ENCODE measurements around the gene TMEM35A. TPM values are rescaled to one million over a fixed set of nuclear protein-coding genes. Genes with fewer than 3 reads are reported as not detected.
"Not testable (repeated sequence)": the region's sequence is repeated elsewhere in the genome, so short reads cannot be mapped to it uniquely, and the experiment has no call there.

The TMEM35A gene, protein sequence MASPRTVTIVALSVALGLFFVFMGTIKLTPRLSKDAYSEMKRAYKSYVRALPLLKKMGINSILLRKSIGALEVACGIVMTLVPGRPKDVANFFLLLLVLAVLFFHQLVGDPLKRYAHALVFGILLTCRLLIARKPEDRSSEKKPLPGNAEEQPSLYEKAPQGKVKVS
- not detected for polyA plus RNA-seq (2012; ENCODE audit: missing spikeins)

DNA sequence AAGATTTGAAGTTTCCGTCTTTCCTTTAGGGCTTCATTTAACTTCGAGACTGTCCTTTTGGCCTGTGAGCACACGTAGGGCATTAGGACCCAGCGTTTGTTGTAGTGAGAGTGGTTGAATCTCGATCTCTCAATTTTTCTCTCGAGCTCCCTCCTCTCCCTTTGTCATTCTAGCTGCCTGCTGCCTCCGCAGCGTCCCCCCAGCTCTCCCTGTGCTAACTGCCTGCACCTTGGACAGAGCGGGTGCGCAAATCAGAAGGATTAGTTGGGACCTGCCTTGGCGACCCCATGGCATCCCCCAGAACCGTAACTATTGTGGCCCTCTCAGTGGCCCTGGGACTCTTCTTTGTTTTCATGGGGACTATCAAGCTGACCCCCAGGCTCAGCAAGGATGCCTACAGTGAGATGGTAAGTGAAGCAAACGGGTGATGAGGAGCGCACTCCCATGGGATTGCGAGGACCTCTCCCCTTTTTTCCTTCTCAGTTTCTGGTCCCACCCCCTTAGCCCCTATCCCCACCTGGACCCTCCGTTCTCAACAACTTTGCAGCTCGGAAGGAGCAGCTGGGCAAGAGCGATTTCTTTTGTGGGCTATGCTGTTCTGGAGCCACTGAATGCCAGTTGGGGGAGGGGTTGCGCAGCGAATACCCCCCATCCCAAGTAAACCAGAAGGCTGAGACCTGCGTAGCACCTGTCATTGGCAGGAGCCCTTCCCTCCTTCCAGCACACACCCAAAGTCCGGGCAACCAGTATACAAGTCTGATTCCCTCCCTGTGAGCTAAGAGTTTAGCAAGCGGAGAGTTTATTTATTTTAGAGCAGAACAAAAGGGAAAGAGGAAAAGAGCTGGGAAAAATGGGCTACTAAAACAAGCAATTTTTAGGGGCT lies at the start of gene TMEM35A:
Gene TMEM35A (plus strand): TSS at position 164 of the 883 bp plus-strand sequence. CDS start 124 bp downstream, at position 288.
- DNase-seq (ENCODE audit: insufficient read length) = no peak
- FAIRE-seq = no peak
- TF ChIP-seq POLR2AphosphoS5 (IDR thresholded peaks at IDR 0.05; ENCODE audit: low read depth, low read length) (no peak), POLR2A (IDR thresholded peaks at IDR 0.05; ENCODE audit: low read depth, low read length) (no peak), TAF1 (IDR thresholded peaks at IDR 0.05; ENCODE audit: borderline replicate concordance, low read depth, low read length) (no peak)

DNA sequence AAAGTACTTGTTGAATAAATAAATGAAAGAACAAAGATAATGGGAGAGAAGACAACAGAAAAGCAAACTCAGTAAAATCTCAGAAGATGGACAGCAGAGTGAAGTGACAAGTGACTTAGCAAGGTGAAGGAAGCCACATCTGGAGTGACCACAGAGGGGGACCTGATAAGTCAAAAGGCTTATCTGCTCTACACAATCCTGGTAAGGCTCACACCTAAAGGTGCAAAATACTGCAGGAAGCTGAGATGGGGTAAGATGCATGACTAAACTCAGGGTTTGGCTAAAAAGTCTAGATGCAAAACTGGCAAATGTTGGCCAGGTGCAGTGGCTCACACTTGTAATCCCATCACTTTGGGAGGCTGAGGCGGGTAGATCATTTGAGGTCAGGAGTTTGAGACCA lies 49.0 kb upstream of the TMEM35A start:
- DNase-seq (ENCODE audit: insufficient read length) (no peak), FAIRE-seq (no peak)
- TF ChIP-seq POLR2A (IDR thresholded peaks at IDR 0.05; ENCODE audit: low read depth, low read length) (no peak), POLR2AphosphoS5 (IDR thresholded peaks at IDR 0.05; ENCODE audit: low read depth, low read length) (no peak), TAF1 (IDR thresholded peaks at IDR 0.05; ENCODE audit: borderline replicate concordance, low read depth, low read length) (no peak)

DNA sequence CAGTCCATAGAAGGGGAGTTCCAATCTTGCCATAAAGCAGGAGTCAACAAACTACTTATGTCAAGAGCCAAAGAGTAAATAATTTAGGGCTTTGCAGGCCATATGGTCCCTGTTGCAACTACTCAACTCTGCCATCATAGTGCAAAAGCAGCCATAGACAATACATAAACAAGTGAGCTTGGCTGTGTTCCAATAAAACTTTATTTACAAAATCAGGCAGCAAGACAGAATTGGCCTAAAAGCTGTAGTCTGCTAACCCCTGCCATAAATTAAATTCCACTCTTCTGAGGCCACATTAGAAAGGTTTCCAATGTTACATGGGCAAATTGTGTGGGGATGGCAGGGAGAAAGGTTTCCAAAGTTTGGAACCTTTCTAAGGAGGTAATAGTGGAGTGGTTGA lies 41.4 kb upstream of the TMEM35A start:
- FAIRE-seq (no peak), DNase-seq (ENCODE audit: insufficient read length) (no peak)
- no peak for TF ChIP-seq POLR2AphosphoS5 (IDR thresholded peaks at IDR 0.05; ENCODE audit: low read depth, low read length)
- no peak for TF ChIP-seq TAF1 (IDR thresholded peaks at IDR 0.05; ENCODE audit: borderline replicate concordance, low read depth, low read length)
- no peak for TF ChIP-seq POLR2A (IDR thresholded peaks at IDR 0.05; ENCODE audit: low read depth, low read length)

DNA sequence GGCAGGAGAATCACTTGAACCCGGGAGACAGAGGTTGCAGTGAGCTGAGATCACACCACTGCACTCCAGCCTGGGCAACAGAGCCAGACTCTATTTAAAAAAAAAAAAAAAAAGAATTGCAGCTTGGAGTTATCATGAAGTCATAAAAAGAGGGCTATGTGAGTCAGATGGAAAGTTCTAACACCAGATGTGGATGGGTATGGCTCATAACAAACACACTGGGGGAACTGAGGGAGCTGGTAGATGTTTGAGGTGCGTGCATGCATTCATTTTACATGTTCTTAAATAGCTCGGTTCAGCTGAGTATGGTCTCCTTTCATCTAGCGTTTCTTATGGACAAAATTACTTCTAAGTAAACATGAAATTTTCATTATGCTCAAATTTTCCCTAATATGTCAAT lies 38.5 kb upstream of the TMEM35A start:
- TF ChIP-seq POLR2A (IDR thresholded peaks at IDR 0.05; ENCODE audit: low read depth, low read length) (no peak), POLR2AphosphoS5 (IDR thresholded peaks at IDR 0.05; ENCODE audit: low read depth, low read length) (no peak), TAF1 (IDR thresholded peaks at IDR 0.05; ENCODE audit: borderline replicate concordance, low read depth, low read length) (no peak)
- FAIRE-seq = no peak

DNA sequence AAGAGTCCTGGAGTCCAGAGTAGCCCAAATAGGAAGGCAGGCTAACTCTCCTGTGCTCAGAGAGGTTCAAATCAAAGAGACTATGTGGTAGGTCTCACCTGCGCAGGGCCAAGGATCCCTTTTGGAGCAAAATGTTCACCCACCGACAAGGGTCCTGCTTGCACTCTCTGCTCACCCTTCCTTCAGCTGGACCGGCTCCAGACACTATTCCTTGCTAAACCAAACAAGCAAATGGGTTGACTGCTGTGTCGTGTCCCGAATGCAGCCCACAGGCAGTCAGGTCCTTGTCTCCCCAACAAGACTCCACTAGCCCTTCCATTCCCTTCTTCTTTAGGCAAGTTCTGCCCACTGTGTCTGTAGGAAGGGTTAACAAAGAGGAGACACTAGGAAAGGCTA lies 27.5 kb upstream of the TMEM35A start:
- DNase-seq (ENCODE audit: insufficient read length) (no peak), FAIRE-seq (no peak)
- TF ChIP-seq POLR2AphosphoS5 (IDR thresholded peaks at IDR 0.05; ENCODE audit: low read depth, low read length) = no peak
- no peak for TF ChIP-seq TAF1 (IDR thresholded peaks at IDR 0.05; ENCODE audit: borderline replicate concordance, low read depth, low read length)
- no peak for TF ChIP-seq POLR2A (IDR thresholded peaks at IDR 0.05; ENCODE audit: low read depth, low read length)

More for the DNA sequence above, 38.5 kb upstream of the TMEM35A start:
- DNase-seq (ENCODE audit: insufficient read length) = no peak

DNA sequence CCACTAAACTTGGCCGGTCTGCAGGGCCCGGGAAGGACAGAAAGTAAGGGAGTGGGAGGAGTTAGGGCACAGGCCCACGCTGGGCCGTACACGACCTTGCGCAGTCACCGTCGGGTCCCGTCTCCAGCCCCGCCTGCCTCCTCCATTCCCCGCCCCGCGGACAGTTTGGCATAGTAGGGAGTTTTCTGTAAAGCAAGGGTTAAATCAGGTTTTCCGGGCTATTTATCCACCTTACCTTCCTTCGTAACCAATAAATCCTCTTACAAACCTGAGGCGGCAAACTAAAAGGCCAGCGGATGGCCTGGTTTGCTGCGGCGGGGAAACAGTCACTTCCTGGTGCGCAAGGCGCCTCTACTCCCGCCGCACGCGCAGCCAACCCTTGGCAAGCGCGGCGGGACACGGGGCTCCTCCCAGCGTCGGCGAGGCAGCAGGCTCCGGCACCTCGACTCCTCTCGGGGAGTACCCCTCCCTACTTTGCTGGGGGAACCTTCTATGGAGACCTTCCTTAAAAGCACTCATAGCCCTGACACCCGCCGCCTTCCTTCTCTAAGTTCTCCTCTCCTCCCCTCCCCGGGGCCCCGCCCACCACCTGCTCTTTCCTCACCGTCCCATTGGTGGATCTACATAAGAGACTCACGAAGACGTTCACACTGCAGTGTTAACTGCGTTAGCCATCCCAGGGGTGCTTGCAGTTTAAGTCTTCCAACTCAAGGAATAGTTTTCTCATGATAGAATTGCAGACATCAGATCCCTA lies 27.0 kb upstream of the TMEM35A start, which contains the start of gene TRMT2B:
Gene TRMT2B (minus strand): TSS at position 563 of the 754 bp plus-strand sequence. CDS start 9,822 bp downstream, outside the sequence.
- peak; percentile 50 for DNase-seq (ENCODE audit: insufficient read length)
- peak; percentile 83 for FAIRE-seq
- TF ChIP-seq TAF1 (IDR thresholded peaks at IDR 0.05; ENCODE audit: borderline replicate concordance, low read depth, low read length) (peak; percentile 15; the same call in 1 of the 2 replicates), POLR2A (IDR thresholded peaks at IDR 0.05; ENCODE audit: low read depth, low read length) (peak; percentile 76), POLR2AphosphoS5 (IDR thresholded peaks at IDR 0.05; ENCODE audit: low read depth, low read length) (peak; percentile 82; the same call in 1 of the 2 replicates)

DNA sequence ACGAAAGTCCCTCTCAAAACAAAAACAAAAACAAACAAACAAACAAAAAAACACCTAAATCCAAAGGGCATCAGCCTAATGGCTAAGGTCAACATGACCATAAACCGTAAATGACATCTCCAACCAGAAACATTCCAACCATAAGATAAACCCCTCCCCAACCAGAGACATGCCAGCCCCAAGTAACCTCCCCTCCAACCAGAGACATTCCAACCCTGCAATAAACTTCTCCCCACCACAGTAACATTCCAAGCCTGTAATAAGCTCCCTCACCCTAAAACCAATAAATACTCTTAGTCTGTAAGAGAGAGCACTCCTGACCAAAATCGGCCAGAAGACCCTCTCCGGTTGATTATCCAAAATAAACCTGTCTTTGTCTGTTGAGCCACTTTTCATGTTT lies 22.1 kb upstream of the TMEM35A start:
- not testable (repeated sequence) for DNase-seq (ENCODE audit: insufficient read length); FAIRE-seq

DNA sequence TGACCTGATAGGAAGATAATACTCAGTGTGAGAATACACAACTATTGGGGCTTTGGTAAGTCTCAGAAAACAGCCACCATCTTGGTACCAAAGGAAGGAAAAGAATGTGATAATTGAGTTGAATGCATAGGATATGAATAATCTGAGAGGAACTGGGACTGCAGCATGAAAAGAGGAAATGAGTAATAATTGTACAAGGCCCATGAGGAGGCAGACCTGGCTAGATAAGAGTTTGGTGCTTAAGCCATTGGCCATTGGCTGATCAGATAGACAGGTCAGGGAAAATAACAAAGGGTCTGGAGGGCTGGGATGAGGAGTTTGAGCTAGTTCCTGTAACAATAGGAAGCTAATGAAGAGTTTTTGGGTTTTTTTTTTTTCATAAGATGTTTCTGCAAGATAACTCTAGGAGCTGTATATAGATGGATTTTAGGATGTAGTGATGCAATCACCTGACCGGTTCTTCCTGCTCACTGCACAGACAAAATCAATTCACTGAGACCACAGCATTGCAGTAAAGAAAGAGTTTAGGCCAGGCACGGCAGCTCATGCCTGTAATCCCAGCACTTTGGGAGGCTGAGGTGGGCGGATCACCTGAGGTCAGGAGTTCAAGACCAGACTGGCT lies 21.5 kb upstream of the TMEM35A start:
- FAIRE-seq (peak; percentile 57), DNase-seq (ENCODE audit: insufficient read length) (no peak)
- no peak for TF ChIP-seq POLR2A (IDR thresholded peaks at IDR 0.05; ENCODE audit: low read depth, low read length)
- no peak for TF ChIP-seq POLR2AphosphoS5 (IDR thresholded peaks at IDR 0.05; ENCODE audit: low read depth, low read length)

DNA sequence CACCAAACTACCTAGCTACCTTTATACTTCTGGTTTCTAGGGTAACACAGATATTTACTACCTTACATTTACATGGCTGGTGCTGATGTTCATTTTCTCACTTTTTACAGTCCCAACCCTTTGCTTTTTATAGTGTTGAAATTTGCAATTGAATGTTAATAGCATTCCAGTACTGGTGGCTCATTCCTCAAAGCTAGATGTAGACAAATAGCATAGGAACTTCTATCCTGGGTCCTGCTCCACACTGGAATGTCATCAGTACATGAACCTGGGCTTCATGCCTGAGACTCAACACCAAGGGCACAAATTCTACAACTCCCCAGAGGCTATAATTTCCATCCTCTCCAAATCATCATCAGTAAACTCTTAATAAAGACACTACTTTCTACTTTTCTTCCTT lies 16.5 kb upstream of the TMEM35A start:
- DNase-seq (ENCODE audit: insufficient read length) (no peak), FAIRE-seq (no peak)
- TF ChIP-seq TAF1 (IDR thresholded peaks at IDR 0.05; ENCODE audit: borderline replicate concordance, low read depth, low read length) (no peak), POLR2A (IDR thresholded peaks at IDR 0.05; ENCODE audit: low read depth, low read length) (no peak), POLR2AphosphoS5 (IDR thresholded peaks at IDR 0.05; ENCODE audit: low read depth, low read length) (no peak)

DNA sequence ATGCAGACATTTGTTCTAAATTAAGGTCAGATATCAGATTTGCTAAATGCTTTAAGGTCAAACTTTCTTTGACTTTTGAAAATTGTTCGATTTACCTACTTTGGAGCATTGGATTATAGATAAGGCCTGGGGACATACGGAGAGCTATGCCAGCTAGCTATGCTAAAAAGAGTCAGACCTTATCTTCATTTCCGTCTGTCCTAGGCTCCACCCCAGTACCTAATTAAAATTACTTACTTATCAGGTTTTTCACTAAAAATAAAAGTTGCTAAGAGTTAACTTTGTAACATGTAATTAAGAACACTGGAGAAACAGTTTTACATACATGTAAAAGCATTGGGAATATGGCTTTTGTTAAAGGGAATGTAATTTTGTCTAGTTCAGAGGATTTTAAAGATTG lies 7.1 kb upstream of the TMEM35A start:
- DNase-seq (ENCODE audit: insufficient read length) (no peak), FAIRE-seq (no peak)
- TF ChIP-seq TAF1 (IDR thresholded peaks at IDR 0.05; ENCODE audit: borderline replicate concordance, low read depth, low read length) (no peak), POLR2AphosphoS5 (IDR thresholded peaks at IDR 0.05; ENCODE audit: low read depth, low read length) (no peak), POLR2A (IDR thresholded peaks at IDR 0.05; ENCODE audit: low read depth, low read length) (no peak)

DNA sequence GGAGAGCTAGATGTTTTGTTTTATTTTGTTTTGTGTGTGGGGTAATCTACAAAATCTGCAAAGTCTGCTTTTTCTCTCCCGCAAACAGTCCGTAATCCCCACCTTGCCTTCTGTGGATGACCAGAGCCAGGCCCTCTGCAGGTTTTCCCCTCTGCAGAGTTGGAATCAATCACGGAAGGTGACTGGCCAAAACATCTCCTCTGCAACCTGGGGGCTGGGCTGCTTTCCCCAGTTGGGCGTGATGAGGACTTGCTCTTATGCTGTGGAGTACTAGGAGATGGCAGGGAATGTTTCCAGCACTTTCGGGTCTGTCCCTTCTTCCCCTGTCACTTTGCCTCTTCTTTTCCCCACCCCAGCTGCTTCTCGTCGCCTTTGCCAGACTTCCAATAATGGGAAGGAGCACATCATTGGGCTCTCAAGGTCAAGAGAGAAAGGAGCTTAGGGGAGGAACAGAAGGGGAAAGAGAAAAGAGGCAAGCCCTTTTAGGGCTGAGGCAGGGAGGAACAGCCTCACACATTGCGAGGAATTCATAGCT lies 1.1 kb downstream of the TMEM35A start:
- TF ChIP-seq POLR2AphosphoS5 (IDR thresholded peaks at IDR 0.05; ENCODE audit: low read depth, low read length) (no peak), POLR2A (IDR thresholded peaks at IDR 0.05; ENCODE audit: low read depth, low read length) (no peak), TAF1 (IDR thresholded peaks at IDR 0.05; ENCODE audit: borderline replicate concordance, low read depth, low read length) (no peak)
- DNase-seq (ENCODE audit: insufficient read length) (no peak), FAIRE-seq (no peak)

Data from GM12892 (cell line).